NCI-H2227 (cell line): ENCODE data around the gene PRKG1.
A peak's percentile ranks its signal among the peaks of the same experiment; 100 is the strongest.

Source experiments
- DNase-seq: peaks from one replicate; lab custom pipeline; 2025; ENCODE audit not compliant: unreplicated experiment; lab: John Stamatoyannopoulos, UW

The PRKG1 gene

GRCh38 chr10:52279546-52279945, 1205.3 kb downstream of the PRKG1 start:
- DNase-seq: no peak

GRCh38 chr10:52280051-52280450, 1205.8 kb downstream of the PRKG1 start:
- DNase-seq: no peak

- no peak for DNase-seq
Observed at GRCh38 chr10:52283174-52283573, 1208.9 kb downstream of the PRKG1 start.

- no peak for DNase-seq
Observed at GRCh38 chr10:52284416-52285013, 1210.2 kb downstream of the PRKG1 start.

- DNase-seq: no peak
Observed at GRCh38 chr10:52287866-52288265, 1213.6 kb downstream of the PRKG1 start.

GRCh38 chr10:52297747-52298146, 1223.5 kb downstream of the PRKG1 start:
- no peak for DNase-seq

- no peak for DNase-seq
Observed at GRCh38 chr10:52300599-52301277, 1226.5 kb downstream of the PRKG1 start.

- peak; percentile 70 for DNase-seq
Observed at GRCh38 chr10:52308251-52309031, 1234.2 kb downstream of the PRKG1 start.

- no peak for DNase-seq
Observed at GRCh38 chr10:52312942-52313255, 1238.6 kb downstream of the PRKG1 start.

- DNase-seq: peak; percentile 36
Observed at GRCh38 chr10:52313256-52313932, 1239.1 kb downstream of the PRKG1 start.

- DNase-seq: peak; percentile 67
Observed at GRCh38 chr10:52313933-52314821, 1239.9 kb downstream of the PRKG1 start, which contains the start of gene DKK1. Gene DKK1 (plus strand): TSS chr10:52314281. CDS start chr10:52314435, 154 bp downstream.

GRCh38 chr10:52314822-52315552, 1240.7 kb downstream of the PRKG1 start:
- DNase-seq: peak; percentile 21

- no peak for DNase-seq
Observed at GRCh38 chr10:52316001-52316400, 1241.7 kb downstream of the PRKG1 start.

GRCh38 chr10:52316500-52316899, 1242.2 kb downstream of the PRKG1 start:
- DNase-seq: no peak

GRCh38 chr10:52318136-52318701, 1243.9 kb downstream of the PRKG1 start:
- no peak for DNase-seq

GRCh38 chr10:52318822-52319464, 1244.7 kb downstream of the PRKG1 start:
- DNase-seq: no peak

- DNase-seq: no peak
Observed at GRCh38 chr10:52319926-52320325, 1245.6 kb downstream of the PRKG1 start.

- no peak for DNase-seq
Observed at GRCh38 chr10:52322323-52322722, 1248.0 kb downstream of the PRKG1 start.

GRCh38 chr10:52322936-52323335, 1248.6 kb downstream of the PRKG1 start:
- no peak for DNase-seq
